ENCODE measurements around the gene CGB3.
A peak's percentile ranks its signal among the peaks of the same experiment; 100 is the strongest.
"Not testable (repeated sequence)": the region's sequence is repeated elsewhere in the genome, so short reads cannot be mapped to it uniquely, and the experiment has no call there.

Gene CGB3

GRCh38 chr19:49042177-49042576 is 18.0 kb upstream of the CGB3 start:
- peak; percentile 75 for DNase-seq

GRCh38 chr19:49039736-49040135 is 15.6 kb upstream of the CGB3 start:
- DNase-seq: not testable (repeated sequence)

GRCh38 chr19:49038557-49039276 is 14.6 kb upstream of the CGB3 start:
- DNase-seq: not testable (repeated sequence)

- DNase-seq: not testable (repeated sequence)
Observed at GRCh38 chr19:49038111-49038510, 14.0 kb upstream of the CGB3 start.

- not testable (repeated sequence) for DNase-seq
Observed at GRCh38 chr19:49036815-49037214, 12.7 kb upstream of the CGB3 start, which contains the start of gene CGB1. Gene CGB1, minus strand, starts transcription at chr19:49036895. Its CDS starts 184 bp downstream, at chr19:49036711.

- DNase-seq: not testable (repeated sequence)
Observed at GRCh38 chr19:49031642-49032301, 7.6 kb upstream of the CGB3 start, which contains the start of gene CGB2. Gene CGB2, plus strand, starts transcription at chr19:49031890. Its CDS starts 206 bp downstream, at chr19:49032096.

GRCh38 chr19:49030323-49030722 is 6.2 kb upstream of the CGB3 start:
- not testable (repeated sequence) for DNase-seq

- DNase-seq: not testable (repeated sequence)
Observed at GRCh38 chr19:49029749-49030148, 5.6 kb upstream of the CGB3 start.

- not testable (repeated sequence) for DNase-seq
Observed at GRCh38 chr19:49028686-49029085, 4.6 kb upstream of the CGB3 start.

- not testable (repeated sequence) for DNase-seq
Observed at GRCh38 chr19:49025599-49025998, 1.5 kb upstream of the CGB3 start.

- not testable (repeated sequence) for DNase-seq
Observed at GRCh38 chr19:49025088-49025487, 955 bp upstream of the CGB3 start.

- no peak for DNase-seq
Observed at GRCh38 chr19:49022116-49022515, 2.0 kb downstream of the CGB3 start.

- DNase-seq: peak; percentile 56
Observed at GRCh38 chr19:49020931-49021895, 2.9 kb downstream of the CGB3 start.

- peak; percentile 59 for DNase-seq
Observed at GRCh38 chr19:49020342-49020741, 3.8 kb downstream of the CGB3 start.

- DNase-seq: peak; percentile 79
Observed at GRCh38 chr19:49019242-49019932, 4.7 kb downstream of the CGB3 start.

- peak; percentile 51 for DNase-seq
Observed at GRCh38 chr19:49018388-49019241, 5.5 kb downstream of the CGB3 start.

GRCh38 chr19:49017666-49018351 is 6.3 kb downstream of the CGB3 start:
- DNase-seq: peak; percentile 89

GRCh38 chr19:49017041-49017665 is 7.0 kb downstream of the CGB3 start, which contains the start of gene LHB:
Gene LHB, minus strand, starts transcription at chr19:49017091. Its CDS starts 10 bp downstream, at chr19:49017081.
- DNase-seq: no peak

GRCh38 chr19:49016067-49016839 is 7.9 kb downstream of the CGB3 start:
- DNase-seq: peak; percentile 14
